ENCODE measurements around the gene CEP55.
A peak's percentile ranks its signal among the peaks of the same experiment; 100 is the strongest.

The CEP55 gene

GRCh38 chr10:93454736-93455135, 41.7 kb upstream of the CEP55 start:
- DNase-seq (ENCODE audit: low spot score) = no peak

GRCh38 chr10:93456480-93456879, 39.9 kb upstream of the CEP55 start:
- TF ChIP-seq CTCF (conservative IDR thresholded peaks at IDR 0.05; ENCODE audit: low read depth) = no peak
- DNase-seq (ENCODE audit: low spot score) = no peak
- H3K27ac ChIP-seq = peak overlapping the region; percentile 43
- CTCF ChIA-PET = interaction anchor here (1.2 kb wide), 1 partner anchor 80 kb away, joined by 3 read pairs; no protein-coding TSS in a partner anchor
- POLR2A ChIA-PET (ENCODE audit: low non-redundant PET) = no interaction called here

More at GRCh38 chr10:93454736-93455135, 41.7 kb upstream of the CEP55 start:
- CTCF ChIA-PET = interaction anchor here (0.6 kb wide), 2 partner anchors 57 to 851 kb away, joined by 3 read pairs; no protein-coding TSS in a partner anchor
- POLR2A ChIA-PET (ENCODE audit: low non-redundant PET) = no interaction called here
- H3K27ac ChIP-seq = peak overlapping the region; percentile 40
- no peak for TF ChIP-seq CTCF (conservative IDR thresholded peaks at IDR 0.05; ENCODE audit: low read depth)

DNA sequence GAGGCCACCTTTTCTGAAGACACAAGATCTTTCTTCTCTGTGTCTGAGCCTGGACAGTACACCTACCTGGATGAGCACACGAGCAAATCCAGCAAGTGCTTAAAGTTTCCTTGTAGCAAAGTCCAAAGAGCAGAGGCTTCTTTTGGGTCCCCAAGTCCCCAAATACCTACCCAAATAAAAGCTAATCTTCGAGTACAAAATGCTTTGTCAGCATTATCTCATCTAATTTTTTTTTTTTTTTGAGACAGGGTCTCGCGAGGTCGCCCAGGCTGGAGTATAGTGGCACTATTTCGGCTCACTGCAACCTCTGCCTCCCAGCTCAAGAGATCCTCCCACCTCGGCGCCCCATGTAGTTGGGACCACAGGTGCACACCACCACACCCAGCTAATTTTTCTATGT, 38.9 kb upstream of the CEP55 start:
- ChIA-PET POLR2A (ENCODE audit: low non-redundant PET) (no interaction called here), CTCF (interaction anchor here (0.5 kb wide), 1 partner anchor 25 kb away, joined by 3 read pairs; no protein-coding TSS in a partner anchor)
- no peak for DNase-seq (ENCODE audit: low spot score)
- H3K27ac ChIP-seq = peak overlapping the region; percentile 99
- no peak for TF ChIP-seq CTCF (conservative IDR thresholded peaks at IDR 0.05; ENCODE audit: low read depth)

DNA sequence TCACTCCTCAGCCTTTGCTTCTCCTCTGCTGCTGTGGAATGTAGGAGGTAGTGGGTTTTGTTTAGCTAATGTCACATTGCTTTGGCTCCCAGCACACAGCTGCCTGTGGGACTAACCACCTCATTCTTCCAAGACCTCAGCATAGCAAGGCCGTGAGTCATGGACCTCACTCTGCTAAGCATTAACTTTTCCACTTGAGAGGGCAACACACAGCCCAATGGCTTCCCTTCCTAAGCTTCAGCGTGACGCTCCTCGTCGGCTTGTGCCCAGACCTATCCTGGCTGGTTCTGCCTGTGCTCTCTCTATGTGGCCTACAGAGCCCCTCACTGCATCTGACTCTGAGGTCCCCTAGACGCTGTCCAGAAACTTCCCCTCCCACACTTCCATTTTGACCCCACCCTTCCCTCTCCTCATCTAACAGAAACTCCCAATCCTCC, 37.6 kb upstream of the CEP55 start:
- peak overlapping the region; percentile 99 for H3K27ac ChIP-seq
- CTCF ChIA-PET = interaction anchor here (0.5 to 1.0 kb wide), 4 partner anchors 27 to 825 kb away, joined by 3 to 5 read pairs (median 3); no protein-coding TSS in a partner anchor
- DNase-seq (ENCODE audit: low spot score) = peak; percentile 91
- TF ChIP-seq CTCF (conservative IDR thresholded peaks at IDR 0.05; ENCODE audit: low read depth) = no peak
- POLR2A ChIA-PET (ENCODE audit: low non-redundant PET) = interaction anchor here (0.7 kb wide), 1 partner anchor 17 kb away, joined by 5 read pairs; no protein-coding TSS in a partner anchor

DNA sequence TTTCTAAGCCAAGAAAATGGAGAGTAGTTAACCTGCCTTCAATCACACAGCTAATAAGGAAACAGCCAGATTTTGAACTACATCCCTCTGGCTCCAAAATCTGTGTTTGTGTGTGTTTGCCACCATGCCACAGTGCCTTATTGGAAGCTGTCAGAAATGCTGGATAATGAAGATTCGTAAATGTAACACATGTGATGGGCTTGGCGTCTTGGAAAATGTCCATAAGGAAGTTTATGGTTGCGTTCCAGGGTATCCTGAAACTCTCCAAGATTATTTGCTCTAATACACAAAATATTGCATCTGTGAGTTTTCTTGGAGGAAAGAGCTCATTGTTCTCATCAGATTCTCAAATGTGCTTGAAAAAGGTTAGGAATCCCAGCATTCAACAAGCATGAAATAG, 36.9 kb upstream of the CEP55 start:
- ChIA-PET CTCF (interaction anchor here (0.9 kb wide), 1 partner anchor 27 kb away, joined by 3 read pairs; no protein-coding TSS in a partner anchor), POLR2A (ENCODE audit: low non-redundant PET) (no interaction called here)
- H3K27ac ChIP-seq = peak overlapping the region; percentile 99
- no peak for DNase-seq (ENCODE audit: low spot score)
- no peak for TF ChIP-seq CTCF (conservative IDR thresholded peaks at IDR 0.05; ENCODE audit: low read depth)

GRCh38 chr10:93461109-93461806, 35.2 kb upstream of the CEP55 start:
- no peak for TF ChIP-seq CTCF (conservative IDR thresholded peaks at IDR 0.05; ENCODE audit: low read depth)
- CTCF ChIA-PET = interaction anchor here (0.6 to 1.4 kb wide), 6 partner anchors 13 to 84 kb away, joined by 3 to 6 read pairs (median 4); partner anchors contain the start of gene MYOF
- DNase-seq (ENCODE audit: low spot score) = no peak
- POLR2A ChIA-PET (ENCODE audit: low non-redundant PET) = interaction anchor here (0.6 to 0.7 kb wide), 2 partner anchors 15 to 1238 kb away, joined by 3 to 7 read pairs; no protein-coding TSS in a partner anchor
- peak overlapping the region; percentile 99 for H3K27ac ChIP-seq
